PFSK-1 (cell line): ENCODE results near the gene ZC3H12C.

ENCODE experiments used
- POLR2AphosphoS5 ChIP-seq: IDR thresholded peaks from 2 replicates; pipeline ENCODE4 v1.6.1; 2012; ENCODE audit warnings: low read depth, mild to moderate bottlenecking, control low read depth, low read length, moderate library complexity
- SIN3A ChIP-seq: IDR thresholded peaks from 2 replicates; pipeline ENCODE4 v1.6.1; 2012; ENCODE audit warnings: mild to moderate bottlenecking, low read length, moderate library complexity, borderline replicate concordance; ENCODE audit not compliant: insufficient read depth

GRCh38 chr11:110097459-110098012 lies 4.3 kb downstream of the ZC3H12C start:
- no peak for TF ChIP-seq SIN3A
- no peak for TF ChIP-seq POLR2AphosphoS5
